Upper lobe of right lung (tissue), 1 donor: ENCODE measurements around the gene SP4. TPM values are rescaled to one million over a fixed set of nuclear protein-coding genes. Genes with fewer than 3 reads are reported as not detected.

Experiments
- ATAC-seq: fragments of 200-7000 bp; cut with Tn5 transposase; one replicate; pipeline ENCODE4 v1.9.1; 2020; ENCODE audit warnings: mild to moderate bottlenecking, moderate library complexity
- DNase-seq: peaks from one replicate; pipeline ENCODE4 v3.0.0-alpha.2; 2020
- H3K27ac ChIP-seq: fragments of 200-600 bp; one replicate; pipeline ENCODE4 v1.8.0; 2022
- H3K27me3 ChIP-seq: fragments of 200-600 bp; one replicate; pipeline ENCODE4 v1.8.0; 2022; ENCODE audit warnings: mild to moderate bottlenecking
- H3K36me3 ChIP-seq: fragments of 200-600 bp; one replicate; pipeline ENCODE4 v1.8.0; 2022
- H3K4me1 ChIP-seq: fragments of 200-600 bp; one replicate; pipeline ENCODE4 v1.8.0; 2022
- H3K4me3 ChIP-seq: fragments of 200-600 bp; one replicate; pipeline ENCODE4 v1.8.0; 2022; ENCODE audit warnings: mild to moderate bottlenecking
- H3K9me3 ChIP-seq: fragments of 200-600 bp; one replicate; pipeline ENCODE4 v1.8.0; 2022
- CTCF ChIP-seq: fragments of 200-600 bp; IDR thresholded peaks from one replicate; pipeline ENCODE4 v1.8.0; 2022; ENCODE audit warnings: antibody characterized with exemption
- intact Hi-C: fragments of 100-400 bp; cut with DNase I; formaldehyde crosslinking; loops from one replicate; pipeline ENCODE4 v1.11.0; 2022
- microRNA-seq: library from miRNA; unstranded; fragments of <30 nt; microRNA quantifications from one replicate; pipeline ENCODE4 v1.2.0, GENCODE V29; 2020; ENCODE audit warnings: borderline microRNAs expressed
- total RNA-seq: library from RNA; stranded (reverse); fragmentation: NEBNext Ultra II Directional; extraction: Animal tissue kit (Norgen Biotek cat#: 25700); gene quantifications from one replicate; pipeline ENCODE4 v1.2.1, GENCODE V29; 2021
- donor health status: DM: no; HTN: yes; CAD: no; lungs with severe emphysema.

Gene SP4
- total RNA-seq, 1 donor from 2014 or later: 8.2 TPM

DNA sequence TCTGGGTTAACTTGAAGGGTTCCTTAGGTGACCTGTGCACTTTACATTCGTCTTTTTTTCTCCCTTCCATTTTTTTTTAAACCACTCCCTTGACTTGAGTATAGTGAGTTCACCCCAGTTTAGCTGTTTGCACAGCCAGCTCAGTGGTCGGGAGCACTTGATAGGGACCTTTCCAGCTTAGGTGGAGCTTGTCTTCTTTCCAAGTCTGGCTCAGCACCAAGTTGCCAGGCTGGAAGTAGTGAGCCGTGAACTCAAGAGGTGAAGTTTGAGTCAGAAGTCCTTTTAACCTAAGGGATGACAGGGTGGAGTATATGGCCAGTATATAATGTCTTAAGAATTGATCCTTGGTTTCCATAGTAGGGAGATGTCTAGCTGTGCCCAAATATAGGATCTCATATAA, 122.2 kb downstream of the SP4 start:
- no peak for ATAC-seq
- no peak overlapping the region for H3K4me3 ChIP-seq
- H3K27ac ChIP-seq: no peak overlapping the region
- H3K4me1 ChIP-seq: no peaks in the 10 kb centered on the region
- DNase-seq: no peak
- H3K36me3 ChIP-seq: no peaks in the 10 kb centered on the region
- no peak for TF ChIP-seq CTCF
- no peaks in the 10 kb centered on the region for H3K9me3 ChIP-seq
- intact Hi-C loops: no loop called here
- H3K27me3 ChIP-seq: peaks cover 3% of the 10 kb centered on the region

DNA sequence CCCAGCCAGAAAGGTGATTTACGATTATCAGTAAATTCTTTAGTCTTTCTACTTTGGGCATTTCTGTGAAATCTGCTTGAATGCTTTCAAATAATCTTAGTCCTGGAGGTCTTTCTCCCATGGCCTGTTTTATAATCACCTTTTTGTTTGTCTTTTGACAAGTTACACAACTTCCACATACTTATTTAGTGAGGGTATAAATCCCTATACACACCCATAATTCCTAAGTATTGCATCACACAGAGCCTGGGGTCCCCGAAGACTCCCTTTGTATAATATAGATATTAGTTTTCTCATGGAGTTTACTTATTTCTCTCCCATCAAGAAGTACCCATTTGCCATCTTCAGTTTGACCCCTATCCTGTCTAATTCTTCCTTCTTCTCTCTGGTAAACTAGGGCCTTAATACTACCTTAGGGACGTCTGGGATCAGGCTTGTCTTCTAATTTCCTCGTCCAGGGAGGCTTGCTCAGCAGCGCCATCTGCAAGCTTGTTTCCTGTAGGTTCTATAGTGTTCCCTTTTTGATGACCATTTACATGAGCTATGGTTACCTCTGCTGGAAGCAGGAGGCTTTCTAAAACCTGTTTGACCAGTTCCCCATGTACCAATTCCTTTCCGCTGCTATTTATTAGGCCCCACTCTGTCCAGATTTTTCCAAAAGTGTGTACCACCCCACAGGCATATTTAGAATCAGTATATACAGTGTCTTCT, 123.1 kb downstream of the SP4 start:
- intact Hi-C loops: no loop called here
- no peak overlapping the region for H3K4me3 ChIP-seq
- H3K27ac ChIP-seq: no peak overlapping the region
- TF ChIP-seq CTCF: no peak
- DNase-seq: no peak
- ATAC-seq: peak; percentile 43
- no peaks in the 10 kb centered on the region for H3K9me3 ChIP-seq
- peaks cover 3% of the 10 kb centered on the region for H3K27me3 ChIP-seq
- H3K4me1 ChIP-seq: no peaks in the 10 kb centered on the region
- H3K36me3 ChIP-seq: no peaks in the 10 kb centered on the region

GRCh38 chr7:21562385-21562784, 134.5 kb downstream of the SP4 start:
- H3K9me3 ChIP-seq: no peaks in the 10 kb centered on the region
- TF ChIP-seq CTCF: no peak
- ATAC-seq: peak; percentile 40
- DNase-seq: no peak
- no peaks in the 10 kb centered on the region for H3K27me3 ChIP-seq
- no peaks in the 10 kb centered on the region for H3K4me1 ChIP-seq
- intact Hi-C loops: no loop called here
- no peak overlapping the region for H3K4me3 ChIP-seq
- no peaks in the 10 kb centered on the region for H3K36me3 ChIP-seq
- H3K27ac ChIP-seq: no peak overlapping the region

Small RNA genes within 50 kb of the gene (microRNA-seq; reads per million reads assigned to microRNA genes)
- gene MIR1183: not detected

Other genes starting within 250 kb of the SP4 start
- gene DNAH11, start 115.0 kb downstream of the SP4 start, total RNA-seq: 3.4 TPM